Measurements from ENCODE around the gene MAML3.
"Not testable (repeated sequence)": the region's sequence is repeated elsewhere in the genome, so short reads cannot be mapped to it uniquely, and the experiment has no call there.

- TF ChIP-seq, protein P1, sequence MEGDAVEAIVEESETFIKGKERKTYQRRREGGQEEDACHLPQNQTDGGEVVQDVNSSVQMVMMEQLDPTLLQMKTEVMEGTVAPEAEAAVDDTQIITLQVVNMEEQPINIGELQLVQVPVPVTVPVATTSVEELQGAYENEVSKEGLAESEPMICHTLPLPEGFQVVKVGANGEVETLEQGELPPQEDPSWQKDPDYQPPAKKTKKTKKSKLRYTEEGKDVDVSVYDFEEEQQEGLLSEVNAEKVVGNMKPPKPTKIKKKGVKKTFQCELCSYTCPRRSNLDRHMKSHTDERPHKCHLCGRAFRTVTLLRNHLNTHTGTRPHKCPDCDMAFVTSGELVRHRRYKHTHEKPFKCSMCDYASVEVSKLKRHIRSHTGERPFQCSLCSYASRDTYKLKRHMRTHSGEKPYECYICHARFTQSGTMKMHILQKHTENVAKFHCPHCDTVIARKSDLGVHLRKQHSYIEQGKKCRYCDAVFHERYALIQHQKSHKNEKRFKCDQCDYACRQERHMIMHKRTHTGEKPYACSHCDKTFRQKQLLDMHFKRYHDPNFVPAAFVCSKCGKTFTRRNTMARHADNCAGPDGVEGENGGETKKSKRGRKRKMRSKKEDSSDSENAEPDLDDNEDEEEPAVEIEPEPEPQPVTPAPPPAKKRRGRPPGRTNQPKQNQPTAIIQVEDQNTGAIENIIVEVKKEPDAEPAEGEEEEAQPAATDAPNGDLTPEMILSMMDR (IDR thresholded peaks at IDR 0.05; ENCODE audit: insufficient read depth, low read depth, low read length), result not testable (repeated sequence)
- TF ChIP-seq EZH2 (IDR thresholded peaks at IDR 0.05; ENCODE audit: insufficient read depth, low read length), result not testable (repeated sequence)
Measured at GRCh38 chr4:139944916-139945315, 209.1 kb downstream of the MAML3 start.

Measured in astrocyte (in vitro differentiated cells and primary cell).